Measurements from ENCODE around the gene MLYCD.

MLYCD gene

DNA sequence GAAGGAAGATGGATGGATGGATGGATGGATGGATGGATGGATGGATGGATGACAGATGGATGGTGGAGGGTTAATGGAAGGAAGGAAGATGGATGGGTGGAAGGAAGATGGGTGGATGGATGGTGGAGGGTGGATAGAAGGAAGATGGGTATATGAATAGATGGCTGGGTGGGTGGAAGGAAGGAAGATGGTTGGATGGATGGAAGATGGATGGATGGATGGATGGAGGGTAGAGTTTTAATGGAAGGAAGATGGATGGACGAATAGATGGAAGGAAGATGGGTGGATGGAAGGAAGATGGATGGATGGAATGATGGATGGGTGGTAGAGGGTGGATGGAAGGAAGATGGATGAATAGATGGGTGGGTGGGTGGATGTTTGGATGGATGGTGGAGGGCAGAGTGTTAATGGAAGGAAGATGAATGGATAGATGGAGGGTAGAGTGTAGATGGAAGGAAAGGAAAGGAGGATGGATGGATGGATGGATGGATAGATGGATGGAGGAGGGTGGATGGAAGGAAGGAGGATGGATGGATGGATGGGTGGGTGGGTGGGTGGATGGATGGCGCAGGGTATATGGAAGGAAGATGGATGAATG lies 22.1 kb downstream of the MLYCD start:
- TF ChIP-seq, protein P1, sequence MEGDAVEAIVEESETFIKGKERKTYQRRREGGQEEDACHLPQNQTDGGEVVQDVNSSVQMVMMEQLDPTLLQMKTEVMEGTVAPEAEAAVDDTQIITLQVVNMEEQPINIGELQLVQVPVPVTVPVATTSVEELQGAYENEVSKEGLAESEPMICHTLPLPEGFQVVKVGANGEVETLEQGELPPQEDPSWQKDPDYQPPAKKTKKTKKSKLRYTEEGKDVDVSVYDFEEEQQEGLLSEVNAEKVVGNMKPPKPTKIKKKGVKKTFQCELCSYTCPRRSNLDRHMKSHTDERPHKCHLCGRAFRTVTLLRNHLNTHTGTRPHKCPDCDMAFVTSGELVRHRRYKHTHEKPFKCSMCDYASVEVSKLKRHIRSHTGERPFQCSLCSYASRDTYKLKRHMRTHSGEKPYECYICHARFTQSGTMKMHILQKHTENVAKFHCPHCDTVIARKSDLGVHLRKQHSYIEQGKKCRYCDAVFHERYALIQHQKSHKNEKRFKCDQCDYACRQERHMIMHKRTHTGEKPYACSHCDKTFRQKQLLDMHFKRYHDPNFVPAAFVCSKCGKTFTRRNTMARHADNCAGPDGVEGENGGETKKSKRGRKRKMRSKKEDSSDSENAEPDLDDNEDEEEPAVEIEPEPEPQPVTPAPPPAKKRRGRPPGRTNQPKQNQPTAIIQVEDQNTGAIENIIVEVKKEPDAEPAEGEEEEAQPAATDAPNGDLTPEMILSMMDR (conservative IDR thresholded peaks at IDR 0.05; ENCODE audit: control insufficient read depth, insufficient read depth, low read depth, low read length) = no peak
- DNase-seq (ENCODE audit: low read depth) = no peak
- no peak overlapping the region for H3K4me3 ChIP-seq (ENCODE audit: control insufficient read depth, low read depth, low read length)

DNA sequence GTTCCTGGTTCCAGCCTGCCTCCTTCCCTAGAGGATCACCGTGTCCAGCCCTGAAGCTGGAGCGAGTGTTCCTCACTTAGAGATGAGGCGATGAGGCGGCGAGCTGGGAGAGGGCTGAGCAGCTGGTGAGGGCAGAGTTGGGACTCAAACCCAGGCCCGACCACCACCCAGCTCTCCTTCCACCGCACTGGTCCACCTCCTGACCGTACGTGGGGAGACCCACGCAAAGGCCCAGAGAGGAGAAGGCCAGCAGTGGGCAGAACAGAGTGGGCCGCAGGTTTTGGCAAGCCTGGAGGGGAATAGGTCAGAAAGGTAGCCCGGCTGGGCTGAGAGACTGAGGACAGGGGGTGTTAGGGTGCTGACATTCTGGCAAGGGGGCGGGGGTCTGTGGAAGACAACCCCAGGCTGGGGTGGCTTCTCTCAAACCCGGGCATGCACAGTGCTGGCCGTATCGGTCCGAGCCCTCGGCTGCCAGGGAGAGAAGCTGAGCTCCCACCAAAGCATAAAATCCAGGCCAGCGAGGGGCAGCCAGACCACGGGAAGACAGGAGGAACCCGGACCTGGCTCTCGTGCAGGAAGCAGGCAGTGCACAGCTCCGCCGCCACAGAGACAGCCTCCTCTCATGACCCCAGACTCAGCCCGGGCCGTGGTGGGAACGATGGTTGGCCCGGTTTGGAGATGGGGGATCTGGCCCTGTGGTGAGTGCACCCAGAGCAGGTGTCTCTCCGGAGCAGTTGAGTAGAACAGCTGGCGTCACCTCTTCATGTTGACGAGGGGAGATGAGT lies 24.9 kb downstream of the MLYCD start:
- no peak for DNase-seq (ENCODE audit: low read depth)
- TF ChIP-seq, protein P1 (conservative IDR thresholded peaks at IDR 0.05; ENCODE audit: control insufficient read depth, insufficient read depth, low read depth, low read length) = no peak
- no peak overlapping the region for H3K4me3 ChIP-seq (ENCODE audit: control insufficient read depth, low read depth, low read length)

DNA sequence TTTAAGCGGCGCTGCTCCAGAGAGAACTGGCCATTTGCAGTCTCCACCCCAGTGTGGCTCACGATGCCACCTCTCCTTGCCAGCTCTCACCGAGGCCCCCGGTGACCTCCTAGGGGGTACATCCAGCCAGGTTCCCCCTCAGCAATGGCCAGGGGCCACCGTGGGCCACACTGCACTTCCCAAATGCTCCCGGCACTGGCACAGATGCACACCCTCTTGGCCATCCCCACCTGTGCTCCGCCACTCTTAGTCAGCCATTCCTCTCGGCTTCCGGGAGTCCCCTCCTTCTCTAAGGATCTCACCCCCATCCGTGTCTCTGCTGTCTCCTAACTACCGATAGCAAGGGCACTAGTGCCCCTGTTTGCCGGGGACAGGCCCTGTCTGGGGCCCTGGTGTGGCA lies 25.8 kb downstream of the MLYCD start:
- DNase-seq (ENCODE audit: low read depth) = no peak
- TF ChIP-seq, protein P1 (conservative IDR thresholded peaks at IDR 0.05; ENCODE audit: control insufficient read depth, insufficient read depth, low read depth, low read length) = no peak

DNA sequence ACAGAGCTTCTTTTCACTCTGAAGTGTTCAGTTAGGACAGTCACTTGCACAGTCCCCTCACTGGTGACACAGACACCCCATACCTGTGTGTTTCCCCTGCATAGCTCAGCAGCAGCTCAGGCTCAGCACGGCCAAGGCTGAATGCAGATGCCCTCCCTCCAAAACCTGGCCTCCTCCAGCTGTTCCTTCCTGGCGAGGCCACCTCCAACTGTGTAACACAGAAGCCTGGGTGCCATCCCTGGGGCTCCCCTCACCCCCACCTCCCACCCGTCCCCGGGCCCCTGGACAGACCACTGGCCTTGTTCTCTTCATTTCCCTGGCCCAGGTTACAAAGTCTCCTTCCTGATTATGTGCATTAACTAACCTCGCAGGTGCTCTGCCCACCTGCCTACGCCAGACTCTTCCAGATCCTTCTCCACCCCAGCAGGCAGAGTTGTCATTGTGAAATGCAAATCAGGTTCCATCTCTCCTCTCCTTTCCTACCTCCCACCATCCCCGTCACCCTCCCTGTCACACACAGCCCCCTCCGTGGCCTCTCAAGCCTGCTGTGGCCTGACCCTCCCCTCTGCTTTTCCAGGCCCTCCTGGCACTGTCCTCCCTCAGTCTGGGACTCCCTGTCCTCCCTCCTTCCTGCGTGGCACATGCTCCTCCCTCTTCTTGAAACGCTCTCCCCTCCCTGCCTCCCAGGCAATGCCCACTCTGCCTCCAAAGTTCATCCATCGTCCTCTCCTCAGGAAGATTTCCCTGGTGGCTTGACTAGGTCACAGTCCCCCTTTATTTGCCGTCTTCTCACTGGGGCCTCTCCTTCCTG lies 26.4 kb downstream of the MLYCD start:
- TF ChIP-seq, protein P1 (conservative IDR thresholded peaks at IDR 0.05; ENCODE audit: control insufficient read depth, insufficient read depth, low read depth, low read length) = no peak

More for the DNA sequence above, 25.8 kb downstream of the MLYCD start:
- H3K4me3 ChIP-seq (ENCODE audit: control insufficient read depth, low read depth, low read length) = no peak overlapping the region

DNA sequence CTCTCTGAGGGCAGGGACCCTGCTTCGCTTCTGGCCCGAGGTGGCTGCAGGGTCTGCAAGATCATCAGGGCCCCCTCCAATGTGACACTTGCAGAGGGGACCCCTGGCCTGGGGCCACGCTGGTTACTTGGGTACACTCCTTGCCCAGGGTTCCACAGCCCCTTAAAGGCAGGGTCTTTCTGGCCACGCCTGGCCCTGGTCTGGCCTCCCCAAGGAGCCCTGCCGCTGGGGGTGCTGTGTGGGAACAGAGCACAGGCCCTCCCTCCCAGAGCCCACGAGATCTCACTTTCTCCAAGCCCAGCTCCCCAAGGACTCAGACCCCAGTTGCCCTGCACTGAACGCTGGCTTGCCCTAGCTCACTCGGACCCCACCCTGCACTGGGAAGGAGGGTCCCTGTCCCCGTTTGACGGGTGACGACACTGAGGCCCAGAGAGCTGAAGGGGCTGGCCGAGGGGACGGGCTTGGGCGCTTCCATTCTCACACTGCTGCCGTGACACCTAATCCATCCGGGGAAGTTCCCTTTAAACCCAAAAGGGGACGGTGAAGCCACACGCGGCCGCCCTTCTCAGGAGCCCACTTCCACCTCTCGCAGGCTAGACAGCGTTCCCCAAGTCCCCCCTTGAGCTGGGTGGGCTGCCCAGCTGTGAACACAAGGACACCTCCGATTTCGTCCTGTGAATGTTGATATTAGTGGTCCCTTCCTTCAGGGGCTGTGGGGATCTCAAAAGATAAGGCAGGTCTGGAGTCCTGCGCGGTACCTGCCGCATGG lies 27.2 kb downstream of the MLYCD start:
- TF ChIP-seq, protein P1 (conservative IDR thresholded peaks at IDR 0.05; ENCODE audit: control insufficient read depth, insufficient read depth, low read depth, low read length) = no peak
- H3K4me3 ChIP-seq (ENCODE audit: control insufficient read depth, low read depth, low read length) = no peak overlapping the region
- DNase-seq (ENCODE audit: low read depth) = no peak

More for the DNA sequence above, 26.4 kb downstream of the MLYCD start:
- no peak for DNase-seq (ENCODE audit: low read depth)
- no peak overlapping the region for H3K4me3 ChIP-seq (ENCODE audit: control insufficient read depth, low read depth, low read length)

All from fibroblast of mammary gland (primary cell).